OCI-LY3 (cell line): ENCODE data around the gene MRPL52.

Source experiments
- H2AFZ ChIP-seq: fragments of 200-600, 300-600 bp; shearing (Covaris generic); 2 replicates; pipeline ENCODE4 v1.6.0; 2014; ENCODE audit warnings: antibody characterized with exemption, low read depth, low read length
- H3K27ac ChIP-seq: fragments of 200-600, 300-600 bp; sonication (generic); 2 replicates; pipeline ENCODE4 v1.5.1; 2014; ENCODE audit warnings: mild to moderate bottlenecking, low read length, moderate library complexity, mixed read lengths
- H3K27me3 ChIP-seq: fragments of 200-600, 300-600 bp; sonication (generic); 2 replicates; pipeline ENCODE4 v1.6.1; 2014; ENCODE audit warnings: low read depth, low read length, mixed read lengths
- H3K36me3 ChIP-seq: fragments of 200-600, 300-600 bp; sonication (generic); replicated peaks from 2 replicates; pipeline ENCODE3; 2014; ENCODE audit warnings: low read depth, low read length, mixed read lengths
- H3K4me1 ChIP-seq: fragments of 300-600, 200-600 bp; sonication (generic); 2 replicates; pipeline ENCODE4 v1.6.1; 2014; ENCODE audit warnings: low read length, mixed read lengths
- H3K4me2 ChIP-seq: fragments of 200-600, 300-600 bp; sonication (generic); 2 replicates; pipeline ENCODE4 v1.6.1; 2014; ENCODE audit warnings: low read length, mixed read lengths
- H3K4me3 ChIP-seq: fragments of 300-600, 200-600 bp; sonication (generic); 2 replicates; pipeline ENCODE4 v1.5.1; 2014; ENCODE audit warnings: antibody characterized with exemption, mild to moderate bottlenecking, low read length, moderate library complexity
- H3K79me2 ChIP-seq: fragments of 300-600, 200-600 bp; shearing (Covaris generic); 2 replicates; pipeline ENCODE4 v1.6.1; 2014; ENCODE audit warnings: mild to moderate bottlenecking, low read length, mixed read lengths
- H3K9ac ChIP-seq: fragments of 300-600, 200-600 bp; shearing (Covaris generic); 2 replicates; pipeline ENCODE4 v1.6.0; 2014; ENCODE audit warnings: mild to moderate bottlenecking, low read length, moderate library complexity
- H3K9me3 ChIP-seq: fragments of 200-600, 300-600 bp; shearing (Covaris generic); 2 replicates; pipeline ENCODE4 v1.6.1; 2014; ENCODE audit warnings: low read length, mixed read lengths; ENCODE audit not compliant: insufficient read depth
- H4K20me1 ChIP-seq: fragments of 200-600, 300-600 bp; sonication (generic); 2 replicates; pipeline ENCODE4 v1.6.1; 2016; ENCODE audit warnings: low read length, mixed read lengths; ENCODE audit not compliant: insufficient read depth
- CTCF ChIP-seq: fragments of 200-600, 300-600 bp; sonication (generic); IDR thresholded peaks from 2 replicates; pipeline ENCODE4 v1.5.1; 2014; ENCODE audit warnings: antibody characterized with exemption, low read length, low read depth
- EZH2phosphoT487 ChIP-seq: fragments of 200-600 bp; shearing (Covaris generic); IDR thresholded peaks from 2 replicates; pipeline ENCODE4 v1.6.1; 2018; ENCODE audit warnings: antibody characterized with exemption, mixed run types, low read depth

Gene MRPL52

GRCh38 chr14:22794551-22794951, 35.1 kb upstream of the MRPL52 start:
- Histone ChIP-seq H3K9ac (no peak overlapping the region), H4K20me1 (no peaks in the 10 kb centered on the region), H3K4me2 (peak overlapping the region; percentile 48), H3K27ac (no peak overlapping the region), H3K9me3 (no peaks in the 10 kb centered on the region), H3K4me3 (peak overlapping the region; percentile 7; the same call in 1 of the 2 replicates), H3K79me2 (no peaks in the 10 kb centered on the region), H2AFZ (no peak overlapping the region; the same call in 1 of the 2 replicates), H3K27me3 (no peaks in the 10 kb centered on the region), H3K36me3 (no peaks in the 10 kb centered on the region), H3K4me1 (peaks cover 56% of the 10 kb centered on the region)
- TF ChIP-seq CTCF (no peak), EZH2phosphoT487 (no peak)

DNA sequence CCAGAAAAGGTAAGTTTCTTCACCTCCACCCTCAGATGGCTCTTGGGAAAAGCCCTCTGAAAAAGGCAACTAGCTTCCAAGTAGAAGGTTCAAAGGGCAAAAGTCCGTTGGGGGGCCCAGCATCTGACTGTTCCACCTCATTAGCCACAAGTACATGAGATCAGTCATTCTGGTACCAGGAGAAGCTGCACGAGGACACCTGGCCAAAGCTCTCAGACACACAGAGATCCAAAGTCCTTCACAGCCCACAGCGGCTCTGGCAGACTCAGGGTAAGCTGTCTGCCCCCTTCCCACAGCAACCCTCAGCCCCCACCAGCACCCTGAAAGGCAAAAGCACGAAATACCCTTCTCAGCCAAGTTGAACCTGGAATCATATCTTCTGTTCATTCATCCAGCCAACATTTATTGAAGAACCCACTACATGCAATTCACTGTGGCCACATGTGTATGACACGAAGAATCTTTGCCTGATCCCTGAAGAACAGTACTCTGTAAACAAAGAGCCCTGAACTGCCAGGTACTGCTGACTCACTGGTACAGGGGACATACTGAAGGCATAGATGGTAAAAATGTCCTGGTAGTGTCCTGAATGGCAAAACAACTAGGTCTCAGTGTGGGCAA, 33.5 kb upstream of the MRPL52 start:
- Histone ChIP-seq H3K9ac (no peak overlapping the region), H3K4me1 (peaks cover 41% of the 10 kb centered on the region), H3K27me3 (no peaks in the 10 kb centered on the region), H2AFZ (no peak overlapping the region), H3K27ac (no peak overlapping the region), H4K20me1 (no peaks in the 10 kb centered on the region), H3K4me2 (peak overlapping the region; percentile 55), H3K9me3 (no peaks in the 10 kb centered on the region), H3K36me3 (no peaks in the 10 kb centered on the region), H3K4me3 (peak overlapping the region; percentile 1; the same call in 1 of the 2 replicates), H3K79me2 (no peaks in the 10 kb centered on the region)
- TF ChIP-seq EZH2phosphoT487, result no peak

DNA sequence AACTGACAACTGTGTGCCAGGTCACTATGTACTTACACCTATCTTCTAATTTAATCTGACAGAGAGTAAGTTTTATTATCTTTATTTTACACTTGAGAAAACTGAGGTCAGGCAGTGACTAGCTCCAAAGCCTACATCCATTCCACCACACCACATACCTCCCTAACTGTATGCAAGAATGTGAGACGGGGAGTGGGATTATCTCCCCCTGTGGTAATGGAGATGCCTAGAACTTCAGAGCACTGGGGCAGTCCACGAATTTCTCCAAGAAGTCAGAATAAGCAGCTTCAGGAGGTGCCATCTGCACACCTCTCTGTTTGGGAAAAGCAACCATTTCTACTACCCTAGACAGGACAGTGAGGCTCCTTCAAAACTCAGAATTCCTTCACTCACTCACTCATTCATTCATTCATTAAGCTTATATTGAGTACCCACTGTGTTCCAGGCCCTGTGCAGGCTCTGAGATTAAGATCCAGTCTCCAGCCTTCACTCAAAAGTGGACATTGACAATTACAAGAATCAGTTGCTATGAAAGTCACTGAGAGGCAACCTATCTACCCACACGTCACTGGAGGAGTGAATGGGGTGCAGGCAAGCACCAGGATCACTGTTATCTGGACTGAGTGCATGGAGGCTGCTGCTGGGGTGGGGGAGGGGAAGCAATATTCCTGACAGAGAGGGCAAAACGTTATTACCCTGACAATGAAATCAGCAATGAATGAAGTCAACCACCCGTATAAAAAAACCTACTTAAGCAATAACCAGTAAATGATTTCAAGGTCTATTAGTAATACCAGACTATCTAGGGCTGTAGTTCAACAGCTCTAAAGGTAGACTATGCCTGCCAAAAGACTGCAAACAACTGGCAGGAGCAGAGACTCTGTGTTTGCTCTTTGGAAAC, 32.4 kb upstream of the MRPL52 start:
- Histone ChIP-seq H3K79me2 (no peaks in the 10 kb centered on the region), H3K4me2 (no peak overlapping the region), H3K9me3 (no peaks in the 10 kb centered on the region), H3K4me3 (no peak overlapping the region), H3K27me3 (no peaks in the 10 kb centered on the region), H2AFZ (no peak overlapping the region), H3K27ac (no peak overlapping the region), H3K9ac (no peak overlapping the region), H3K4me1 (peaks cover 37% of the 10 kb centered on the region), H3K36me3 (no peaks in the 10 kb centered on the region), H4K20me1 (no peaks in the 10 kb centered on the region)
- no peak for TF ChIP-seq CTCF
- TF ChIP-seq EZH2phosphoT487, result no peak

DNA sequence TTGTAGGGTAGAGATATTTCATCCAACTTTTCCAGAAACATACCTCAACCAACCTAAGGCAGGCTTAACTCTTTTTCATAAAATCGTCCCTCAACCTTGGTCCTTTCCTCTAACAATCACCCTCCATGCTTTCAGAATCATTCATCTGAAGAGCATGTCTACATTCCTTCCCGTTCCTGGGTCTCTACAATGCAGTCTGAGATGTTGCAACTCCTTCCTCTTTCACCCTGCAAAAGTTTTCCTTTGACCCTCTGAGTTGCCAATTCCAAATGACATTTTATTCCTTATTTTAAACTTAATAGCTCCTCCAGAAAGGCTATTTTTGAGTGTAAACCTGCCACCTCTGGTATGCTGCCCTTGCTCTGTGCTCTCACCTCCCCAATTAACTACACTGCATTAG, 31.2 kb upstream of the MRPL52 start:
- H3K9me3 ChIP-seq, result no peaks in the 10 kb centered on the region
- H4K20me1 ChIP-seq, result no peaks in the 10 kb centered on the region
- no peak for TF ChIP-seq CTCF
- no peak for TF ChIP-seq EZH2phosphoT487
- peaks cover 48% of the 10 kb centered on the region for H3K4me1 ChIP-seq
- H3K27me3 ChIP-seq, result no peaks in the 10 kb centered on the region
- H3K9ac ChIP-seq, result no peak overlapping the region
- no peak overlapping the region for H3K4me2 ChIP-seq
- H3K79me2 ChIP-seq, result no peaks in the 10 kb centered on the region
- H3K4me3 ChIP-seq, result no peak overlapping the region
- H2AFZ ChIP-seq, result no peak overlapping the region
- H3K27ac ChIP-seq, result no peak overlapping the region
- H3K36me3 ChIP-seq, result no peaks in the 10 kb centered on the region
